KOPT-K1 (cell line): ENCODE measurements around the gene ELN.

ENCODE experiments used
- H3K27ac ChIP-seq: fragments of 200-600 bp; sonication (generic); 2 replicates; pipeline ENCODE4 v1.5.1; 2016; ENCODE audit warnings: antibody characterized with exemption, mild to moderate bottlenecking, low read depth, low read length; ENCODE audit not compliant: poor library complexity, severe bottlenecking
- H3K36me3 ChIP-seq: fragments of 200-600 bp; sonication (generic); 2 replicates; pipeline ENCODE4 v1.5.1; 2017; ENCODE audit warnings: antibody characterized with exemption, mild to moderate bottlenecking, low read length, moderate library complexity; ENCODE audit not compliant: insufficient read depth
- H3K9me3 ChIP-seq: fragments of 200-600 bp; sonication (generic); 2 replicates; pipeline ENCODE4 v1.5.1; 2017; ENCODE audit warnings: antibody characterized with exemption, low read length, mild to moderate bottlenecking; ENCODE audit not compliant: insufficient read depth, poor library complexity, severe bottlenecking

ELN gene

GRCh38 chr7:74053589-74054186 is 25.7 kb downstream of the ELN start:
- H3K9me3 ChIP-seq, result no peaks in the 10 kb centered on the region
- H3K27ac ChIP-seq, result no peak overlapping the region
- no peaks in the 10 kb centered on the region for H3K36me3 ChIP-seq

GRCh38 chr7:74056096-74056915 is 28.3 kb downstream of the ELN start:
- no peaks in the 10 kb centered on the region for H3K36me3 ChIP-seq
- no peak overlapping the region for H3K27ac ChIP-seq
- no peaks in the 10 kb centered on the region for H3K9me3 ChIP-seq

- Histone ChIP-seq H3K27ac (no peak overlapping the region), H3K36me3 (no peaks in the 10 kb centered on the region), H3K9me3 (no peaks in the 10 kb centered on the region)
Measured at GRCh38 chr7:74057216-74057925, 29.4 kb downstream of the ELN start.

GRCh38 chr7:74057987-74058386 is 30.0 kb downstream of the ELN start:
- Histone ChIP-seq H3K27ac (no peak overlapping the region), H3K9me3 (no peaks in the 10 kb centered on the region), H3K36me3 (no peaks in the 10 kb centered on the region)

GRCh38 chr7:74058486-74058885 is 30.5 kb downstream of the ELN start:
- Histone ChIP-seq H3K36me3 (no peaks in the 10 kb centered on the region), H3K27ac (no peak overlapping the region), H3K9me3 (no peaks in the 10 kb centered on the region)

- no peak overlapping the region for H3K27ac ChIP-seq
- no peaks in the 10 kb centered on the region for H3K9me3 ChIP-seq
- H3K36me3 ChIP-seq, result no peaks in the 10 kb centered on the region
Measured at GRCh38 chr7:74059037-74059436, 31.1 kb downstream of the ELN start.

- H3K36me3 ChIP-seq, result no peaks in the 10 kb centered on the region
Measured at GRCh38 chr7:74059681-74060588, 32.0 kb downstream of the ELN start.

GRCh38 chr7:74061840-74062539 is 34.0 kb downstream of the ELN start:
- H3K27ac ChIP-seq, result peak overlapping the region; percentile 59
- no peaks in the 10 kb centered on the region for H3K9me3 ChIP-seq
- H3K36me3 ChIP-seq, result no peaks in the 10 kb centered on the region

More at GRCh38 chr7:74059681-74060588, 32.0 kb downstream of the ELN start:
- H3K27ac ChIP-seq, result no peak overlapping the region
- no peaks in the 10 kb centered on the region for H3K9me3 ChIP-seq

- Histone ChIP-seq H3K9me3 (no peaks in the 10 kb centered on the region), H3K36me3 (no peaks in the 10 kb centered on the region), H3K27ac (no peak overlapping the region)
Measured at GRCh38 chr7:74063223-74063641, 35.3 kb downstream of the ELN start.

GRCh38 chr7:74063646-74064045 is 35.7 kb downstream of the ELN start:
- no peaks in the 10 kb centered on the region for H3K36me3 ChIP-seq

GRCh38 chr7:74064696-74065095 is 36.7 kb downstream of the ELN start:
- Histone ChIP-seq H3K36me3 (no peaks in the 10 kb centered on the region), H3K9me3 (no peaks in the 10 kb centered on the region), H3K27ac (no peak overlapping the region)

More at GRCh38 chr7:74063646-74064045, 35.7 kb downstream of the ELN start:
- H3K9me3 ChIP-seq, result no peaks in the 10 kb centered on the region
- H3K27ac ChIP-seq, result no peak overlapping the region

- no peaks in the 10 kb centered on the region for H3K9me3 ChIP-seq
- H3K36me3 ChIP-seq, result no peaks in the 10 kb centered on the region
- no peak overlapping the region for H3K27ac ChIP-seq
Measured at GRCh38 chr7:74066626-74067025, 38.7 kb downstream of the ELN start.

GRCh38 chr7:74068378-74069085 is 40.6 kb downstream of the ELN start:
- Histone ChIP-seq H3K9me3 (no peaks in the 10 kb centered on the region), H3K36me3 (no peaks in the 10 kb centered on the region), H3K27ac (no peak overlapping the region)
